ENCODE data around the gene EBF3. TPM values are rescaled to one million over a fixed set of nuclear protein-coding genes. Genes with fewer than 3 reads are reported as not detected.
"Not testable (repeated sequence)": the region's sequence is repeated elsewhere in the genome, so short reads cannot be mapped to it uniquely, and the experiment has no call there.

Gene EBF3
- total RNA-seq, 1 donor from 2014 or later, result 0.07 TPM

GRCh38 chr10:129929343-129930292, 34.5 kb downstream of the EBF3 start:
- DNase-seq (ENCODE audit: low read depth, low spot score), result no peak

DNA sequence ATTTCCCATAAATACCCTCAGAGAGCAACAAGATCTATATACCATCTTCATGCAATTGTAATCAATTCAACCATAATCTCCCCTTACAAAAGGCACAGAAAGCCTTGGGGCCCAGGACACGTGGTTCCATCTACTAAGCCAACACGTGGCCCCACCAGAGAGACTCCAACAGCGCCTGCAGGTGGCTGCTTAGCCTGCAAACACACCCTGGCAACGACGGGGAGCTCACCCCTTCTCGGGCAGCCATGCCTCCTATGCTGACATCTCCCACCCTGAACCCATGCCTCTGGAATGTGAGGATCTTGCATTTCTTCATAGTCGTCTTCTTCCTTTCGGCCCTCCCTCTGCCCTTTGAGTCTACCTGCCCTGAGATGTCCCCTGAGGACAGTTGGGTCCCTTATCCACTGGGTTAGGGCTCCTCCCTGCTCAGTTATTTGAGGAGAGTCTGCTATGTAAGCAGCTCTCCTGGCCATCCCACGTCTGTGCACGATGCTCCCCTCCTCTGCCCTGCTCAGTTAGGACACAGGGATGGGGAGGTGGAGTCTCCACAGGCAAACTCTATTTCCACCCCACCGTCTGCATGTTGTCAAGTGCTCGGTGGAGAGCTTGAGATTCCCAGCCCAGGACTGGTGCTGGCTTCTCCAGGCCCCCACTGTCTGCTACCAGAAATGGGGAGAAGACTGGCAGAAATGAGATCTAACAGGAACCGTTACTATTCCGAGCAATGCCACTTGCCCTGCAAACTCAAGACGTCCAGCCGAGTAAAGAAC, 36.5 kb downstream of the EBF3 start:
- no peak for DNase-seq (ENCODE audit: low read depth, low spot score)

DNA sequence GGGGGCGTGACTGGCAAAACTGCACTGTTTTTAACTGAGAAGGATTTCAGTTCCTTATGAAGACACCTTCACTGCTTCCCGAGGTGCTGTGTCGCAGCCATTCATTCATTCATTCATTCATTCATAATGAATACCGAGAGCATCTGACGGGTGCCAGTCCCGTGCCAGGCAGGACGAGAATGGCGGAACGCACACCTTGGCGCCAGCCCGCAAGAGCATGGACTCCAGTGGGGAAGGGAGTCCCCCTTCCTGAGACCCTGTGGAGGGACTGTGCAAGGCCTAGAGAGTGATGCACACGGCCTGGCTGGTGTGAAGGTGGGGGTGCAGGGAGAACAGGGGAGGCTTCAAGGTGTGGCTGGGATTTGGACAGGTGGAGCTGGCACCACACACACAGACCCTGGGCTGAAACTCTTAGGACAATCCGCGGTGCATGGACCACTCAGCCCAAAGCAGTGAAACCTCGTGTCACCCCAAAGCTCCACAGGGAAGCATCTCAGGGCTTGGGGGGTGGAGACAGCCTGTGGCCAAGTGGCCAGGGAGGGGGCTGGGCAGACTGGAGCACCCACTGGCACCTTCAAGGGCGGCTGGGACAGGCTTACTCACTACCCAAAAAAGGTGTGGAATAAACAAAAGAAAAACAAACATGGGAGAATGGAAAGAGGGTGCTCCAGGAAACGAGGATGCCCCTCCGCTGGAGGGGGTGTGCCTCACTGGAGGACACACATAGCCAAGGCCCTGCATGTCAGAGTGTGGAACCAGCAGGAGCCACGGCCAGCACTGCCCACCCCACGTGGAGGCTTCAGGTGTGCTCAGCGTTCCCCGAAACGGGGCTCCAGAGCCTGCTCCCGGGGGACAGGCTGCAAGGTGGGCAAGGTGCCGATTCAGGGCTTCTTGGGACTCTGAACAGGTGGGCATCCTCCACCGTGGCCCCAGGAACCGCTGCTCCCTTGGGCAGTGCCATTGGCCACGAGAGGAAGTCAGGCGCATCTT, 37.7 kb downstream of the EBF3 start:
- no peak for DNase-seq (ENCODE audit: low read depth, low spot score)

DNA sequence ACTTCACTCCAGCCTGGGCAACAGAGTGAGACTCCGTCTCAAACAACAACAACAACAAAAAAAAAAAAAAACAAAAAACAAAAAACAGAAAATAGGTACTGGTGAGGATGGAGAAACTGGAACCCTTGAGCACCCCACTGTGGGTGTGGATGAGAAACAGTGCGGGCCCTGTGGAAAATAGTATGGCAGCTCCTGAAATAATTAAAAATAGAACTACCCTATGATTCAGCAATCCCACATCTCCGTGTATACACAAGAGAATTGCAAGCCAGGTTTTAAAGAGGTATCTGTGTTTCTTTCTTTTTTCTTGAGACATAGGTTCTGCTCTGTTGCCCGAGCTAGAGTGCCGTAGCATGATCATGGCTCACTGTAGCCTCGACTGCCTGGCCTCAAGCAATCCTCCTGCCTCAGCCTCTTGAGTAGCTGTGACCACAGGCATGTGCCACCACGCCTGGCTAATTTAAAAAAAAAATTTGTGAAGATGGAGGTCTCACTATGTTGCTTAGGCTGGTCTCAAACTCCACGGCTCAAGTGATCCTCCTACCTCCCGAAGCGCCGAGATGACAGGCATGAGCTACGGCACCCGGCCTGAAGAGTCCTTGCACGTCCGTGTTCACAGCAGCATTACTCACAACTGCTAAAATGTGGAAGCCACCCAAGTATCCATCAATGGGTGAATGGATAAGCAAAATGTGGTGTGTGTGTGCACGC, 39.5 kb downstream of the EBF3 start:
- DNase-seq (ENCODE audit: low read depth, low spot score), result no peak

DNA sequence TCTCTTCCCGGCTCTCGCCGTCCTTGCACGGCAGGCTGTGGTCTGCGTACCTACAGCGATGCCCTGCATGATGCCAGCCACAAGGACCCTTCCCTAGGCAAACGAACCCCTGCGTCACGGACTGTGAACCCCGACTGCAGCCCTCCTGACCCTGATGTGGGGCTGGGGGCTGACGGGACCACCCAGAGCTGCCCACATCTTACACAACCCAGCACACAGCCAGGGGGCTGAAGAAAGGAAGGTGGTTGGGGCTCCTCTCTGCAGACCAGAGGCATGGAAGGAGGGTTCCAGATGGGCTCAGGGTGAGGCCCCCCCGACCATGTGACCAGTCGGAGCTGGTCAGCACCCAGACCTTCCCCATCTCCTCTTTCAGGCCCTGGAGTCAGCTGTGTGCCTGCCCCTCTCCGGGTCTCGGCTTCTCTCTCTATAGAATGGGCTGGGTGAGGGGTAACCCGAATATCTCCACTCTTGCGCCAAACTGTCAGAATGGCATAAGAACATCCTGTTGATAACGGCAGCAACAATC, 41.4 kb downstream of the EBF3 start:
- DNase-seq (ENCODE audit: low read depth, low spot score), result no peak

DNA sequence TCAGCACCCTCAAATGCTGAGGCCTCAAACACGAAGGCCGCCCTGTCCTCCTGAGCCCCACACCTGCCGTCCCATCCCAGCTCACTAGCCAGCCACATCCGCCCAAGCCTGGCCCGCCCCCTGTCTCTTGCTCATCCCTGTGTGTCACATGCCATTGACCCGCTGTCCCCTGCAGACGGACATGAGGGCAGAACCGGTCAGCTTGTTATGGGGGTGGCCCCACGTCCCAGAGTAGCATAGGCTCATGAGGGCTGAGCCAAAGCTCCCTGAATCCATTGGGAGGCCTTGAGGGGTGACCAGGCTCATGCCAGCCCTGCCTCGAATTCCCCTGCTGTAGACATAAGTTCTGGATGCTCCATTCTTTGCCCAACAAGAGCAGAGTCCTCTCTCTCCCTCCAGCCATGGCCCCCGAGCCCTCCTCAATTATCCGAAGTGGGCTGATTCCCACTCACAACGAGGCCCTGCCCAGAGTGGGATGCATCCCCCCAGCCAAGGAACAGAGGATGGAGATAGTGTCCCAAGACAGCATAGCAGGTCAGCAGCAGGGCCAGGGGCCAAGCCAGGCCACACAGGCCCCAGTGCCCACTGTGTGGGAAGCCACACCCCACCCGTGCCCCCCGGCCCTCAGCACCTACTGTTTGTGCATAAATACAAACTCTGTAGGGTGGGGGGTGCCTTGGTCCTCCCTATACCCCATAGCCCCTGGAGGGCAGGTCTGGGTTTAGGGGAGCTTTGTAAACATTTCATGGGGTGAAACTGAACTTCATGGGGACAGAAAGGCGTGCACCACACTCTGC, 42.1 kb downstream of the EBF3 start:
- DNase-seq (ENCODE audit: low read depth, low spot score), result no peak

DNA sequence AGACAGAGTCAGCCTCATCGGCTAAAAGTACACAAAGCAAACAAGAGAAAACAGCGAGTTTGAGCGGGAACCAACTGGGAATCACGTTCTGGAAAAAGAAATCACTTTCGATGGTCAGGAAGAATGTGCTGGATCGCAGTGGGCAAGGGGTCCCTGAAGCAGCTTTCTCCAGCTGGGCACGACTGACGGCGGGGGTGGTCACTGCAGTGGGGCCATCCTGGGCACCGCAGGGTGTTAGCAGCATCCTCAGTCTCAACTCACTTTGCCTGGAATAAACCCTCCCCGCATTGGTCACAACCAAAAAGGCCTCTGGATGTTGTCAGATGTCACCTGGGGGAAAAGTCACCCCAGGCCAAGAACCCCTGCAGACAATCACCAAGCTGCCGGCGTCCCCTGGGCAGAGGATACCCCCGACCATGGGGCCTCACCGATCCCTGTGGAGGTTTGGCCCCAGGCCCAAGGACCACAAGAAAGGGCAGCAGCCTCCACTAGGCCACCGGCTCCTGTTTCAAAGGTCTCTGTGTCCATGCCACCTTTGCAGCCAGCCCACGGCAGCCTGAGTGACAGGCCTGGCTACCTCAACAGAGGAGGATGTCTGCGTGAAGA, 42.9 kb downstream of the EBF3 start:
- DNase-seq (ENCODE audit: low read depth, low spot score), result no peak

DNA sequence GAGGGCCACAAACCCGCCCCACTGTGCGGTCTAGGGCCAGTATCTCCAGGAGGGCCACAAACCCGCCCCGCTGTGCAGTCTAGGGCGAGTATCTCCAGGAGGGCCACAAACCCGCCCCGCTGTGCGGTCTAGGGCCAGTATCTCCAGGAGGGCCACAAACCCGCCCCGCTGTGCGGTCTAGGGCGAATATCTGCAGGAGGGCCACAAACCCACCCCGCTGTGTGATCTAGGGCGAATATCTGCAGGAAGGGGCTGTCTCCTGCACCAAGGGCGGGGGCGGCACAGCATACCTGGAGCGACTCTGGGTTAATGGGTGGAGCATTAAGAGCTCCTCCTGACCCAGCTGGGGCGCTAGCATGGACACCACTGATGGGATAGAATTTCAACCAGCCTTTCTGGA, 43.9 kb downstream of the EBF3 start:
- not testable (repeated sequence) for DNase-seq (ENCODE audit: low read depth, low spot score)

DNA sequence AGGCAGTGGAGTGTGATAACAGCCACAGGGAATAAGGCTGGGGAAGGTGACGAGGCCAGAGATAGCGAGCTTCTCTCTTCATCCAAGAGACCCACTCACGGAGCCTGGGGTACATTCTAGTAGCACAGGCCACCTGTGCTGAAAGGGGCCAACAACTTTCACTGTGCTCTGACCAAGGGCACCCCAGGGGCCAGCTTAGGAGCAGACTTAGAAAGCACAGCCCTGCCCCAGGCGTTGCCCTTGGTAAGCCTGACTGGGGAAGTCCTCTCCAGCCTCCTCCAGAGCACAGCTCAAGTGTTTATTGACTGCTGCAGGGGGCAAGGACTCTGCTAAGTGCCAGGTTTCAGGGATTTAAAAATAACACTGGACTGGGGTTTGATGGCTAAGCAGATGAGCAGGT, 44.7 kb downstream of the EBF3 start:
- DNase-seq (ENCODE audit: low read depth, low spot score), result no peak

- DNase-seq (ENCODE audit: low read depth, low spot score), result no peak
Measured at GRCh38 chr10:129918836-129919235, 45.2 kb downstream of the EBF3 start.

GRCh38 chr10:129918401-129918800, 45.7 kb downstream of the EBF3 start:
- DNase-seq (ENCODE audit: low read depth, low spot score), result no peak

DNA sequence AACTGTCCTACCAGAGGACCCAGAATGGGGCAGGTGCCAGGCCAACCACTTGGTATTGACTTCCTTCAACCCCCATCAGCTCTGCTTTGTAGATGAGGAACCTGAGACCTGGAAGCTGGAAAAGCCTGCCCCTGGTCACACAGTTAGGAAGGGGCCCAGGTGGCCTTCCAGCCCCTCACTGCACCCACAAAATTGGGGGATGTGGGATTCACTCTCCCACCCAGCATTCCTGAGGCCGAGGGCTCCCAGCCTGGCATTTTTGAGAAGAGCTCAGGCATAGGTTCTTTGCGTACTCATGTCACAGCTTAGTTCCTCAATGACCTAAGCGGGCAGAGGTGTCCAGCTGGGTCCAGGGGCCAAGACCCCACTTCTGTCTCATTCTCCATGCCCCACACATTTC, 46.1 kb downstream of the EBF3 start:
- DNase-seq (ENCODE audit: low read depth, low spot score), result no peak

DNA sequence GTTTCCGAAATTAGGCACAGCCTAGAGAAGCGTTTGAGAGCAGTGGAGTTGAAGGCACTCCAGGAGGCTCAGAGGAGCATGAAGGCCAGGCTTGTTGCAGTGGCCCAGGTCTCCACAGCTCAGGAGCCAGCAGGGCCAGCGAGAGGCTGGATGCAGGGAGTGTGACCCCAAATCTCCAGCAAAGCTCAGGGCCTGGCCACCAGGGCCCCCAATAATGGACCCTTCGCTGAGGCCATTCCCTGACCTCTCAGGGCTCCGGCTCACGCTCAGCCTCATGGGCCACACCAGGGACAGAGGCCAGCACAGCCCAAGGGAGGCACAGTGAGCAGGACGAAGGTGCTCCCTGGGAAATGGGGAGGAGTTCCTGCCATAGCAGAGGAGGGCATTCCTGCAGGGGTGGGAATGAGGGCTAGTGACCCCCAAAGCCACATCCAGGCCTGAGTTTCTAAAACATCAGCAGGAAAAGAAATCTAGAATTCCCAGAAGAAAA, 47.5 kb downstream of the EBF3 start:
- no peak for DNase-seq (ENCODE audit: low read depth, low spot score)

- DNase-seq (ENCODE audit: low read depth, low spot score), result no peak
Measured at GRCh38 chr10:129915526-129916378, 48.3 kb downstream of the EBF3 start.

- DNase-seq (ENCODE audit: low read depth, low spot score), result no peak
Measured at GRCh38 chr10:129914960-129915359, 49.1 kb downstream of the EBF3 start.

DNA sequence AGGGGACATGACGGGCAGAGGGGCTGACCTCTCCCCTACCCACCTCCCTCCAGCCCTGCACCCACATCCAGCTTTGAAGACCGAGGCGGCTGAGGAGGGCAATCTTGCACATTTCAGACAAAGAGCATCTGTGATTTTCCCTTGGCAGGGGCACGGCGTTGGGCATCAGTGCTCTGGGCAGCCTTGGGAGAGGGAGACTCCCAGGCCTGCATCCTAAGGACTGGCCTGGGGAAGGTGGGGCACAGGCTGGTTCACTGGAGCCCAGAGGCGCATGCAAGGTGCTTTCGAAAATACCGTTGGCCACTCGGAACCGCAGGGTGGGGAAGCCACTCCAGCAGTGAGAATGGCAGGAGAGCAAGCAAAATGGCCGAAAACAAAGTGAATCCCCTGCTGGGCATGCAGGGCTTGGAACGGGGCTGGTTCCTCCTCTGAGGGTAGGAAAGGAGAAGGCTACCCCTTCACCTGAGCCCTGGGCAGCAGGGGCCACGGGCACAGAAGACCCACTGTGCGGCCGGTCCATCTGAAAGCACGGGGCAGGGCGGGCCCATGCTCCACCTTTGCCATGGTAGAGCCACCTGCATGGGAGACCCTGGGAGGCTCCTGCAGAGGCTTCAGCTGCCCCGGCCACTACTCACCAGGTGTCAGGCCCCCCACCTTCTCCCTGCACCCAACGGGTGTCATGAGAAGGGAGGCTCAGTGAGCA, 49.8 kb downstream of the EBF3 start:
- DNase-seq (ENCODE audit: low read depth, low spot score), result no peak

- no peak for DNase-seq (ENCODE audit: low read depth, low spot score)
Measured at GRCh38 chr10:129912986-129913695, 50.9 kb downstream of the EBF3 start.
